ENCODE measurements around the gene SLC38A2.

GRCh38 chr12:46404225-46404631, 31.7 kb upstream of the SLC38A2 start:
- TF ChIP-seq, protein P1, sequence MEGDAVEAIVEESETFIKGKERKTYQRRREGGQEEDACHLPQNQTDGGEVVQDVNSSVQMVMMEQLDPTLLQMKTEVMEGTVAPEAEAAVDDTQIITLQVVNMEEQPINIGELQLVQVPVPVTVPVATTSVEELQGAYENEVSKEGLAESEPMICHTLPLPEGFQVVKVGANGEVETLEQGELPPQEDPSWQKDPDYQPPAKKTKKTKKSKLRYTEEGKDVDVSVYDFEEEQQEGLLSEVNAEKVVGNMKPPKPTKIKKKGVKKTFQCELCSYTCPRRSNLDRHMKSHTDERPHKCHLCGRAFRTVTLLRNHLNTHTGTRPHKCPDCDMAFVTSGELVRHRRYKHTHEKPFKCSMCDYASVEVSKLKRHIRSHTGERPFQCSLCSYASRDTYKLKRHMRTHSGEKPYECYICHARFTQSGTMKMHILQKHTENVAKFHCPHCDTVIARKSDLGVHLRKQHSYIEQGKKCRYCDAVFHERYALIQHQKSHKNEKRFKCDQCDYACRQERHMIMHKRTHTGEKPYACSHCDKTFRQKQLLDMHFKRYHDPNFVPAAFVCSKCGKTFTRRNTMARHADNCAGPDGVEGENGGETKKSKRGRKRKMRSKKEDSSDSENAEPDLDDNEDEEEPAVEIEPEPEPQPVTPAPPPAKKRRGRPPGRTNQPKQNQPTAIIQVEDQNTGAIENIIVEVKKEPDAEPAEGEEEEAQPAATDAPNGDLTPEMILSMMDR (conservative IDR thresholded peaks at IDR 0.05; ENCODE audit: low read depth, low read length) = no peak
- TF ChIP-seq BHLHE40 (IDR thresholded peaks at IDR 0.05; ENCODE audit: low read depth, low read length) (no peak), CEBPB (IDR thresholded peaks at IDR 0.05; ENCODE audit: low read depth, low read length) (no peak), FOS (IDR thresholded peaks at IDR 0.05; ENCODE audit: low read depth, low read length) (no peak), POLR2A (IDR thresholded peaks at IDR 0.05; ENCODE audit: low read depth, low read length) (no peak), RFX5 (IDR thresholded peaks at IDR 0.05; ENCODE audit: low read depth, low read length) (no peak), RAD21 (IDR thresholded peaks at IDR 0.05; ENCODE audit: low read length) (no peak), CHD1 (IDR thresholded peaks at IDR 0.05; ENCODE audit: low read depth, low read length) (no peak)
- TF ChIP-seq, protein P2, sequence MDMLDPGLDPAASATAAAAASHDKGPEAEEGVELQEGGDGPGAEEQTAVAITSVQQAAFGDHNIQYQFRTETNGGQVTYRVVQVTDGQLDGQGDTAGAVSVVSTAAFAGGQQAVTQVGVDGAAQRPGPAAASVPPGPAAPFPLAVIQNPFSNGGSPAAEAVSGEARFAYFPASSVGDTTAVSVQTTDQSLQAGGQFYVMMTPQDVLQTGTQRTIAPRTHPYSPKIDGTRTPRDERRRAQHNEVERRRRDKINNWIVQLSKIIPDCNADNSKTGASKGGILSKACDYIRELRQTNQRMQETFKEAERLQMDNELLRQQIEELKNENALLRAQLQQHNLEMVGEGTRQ (IDR thresholded peaks at IDR 0.05; ENCODE audit: low read depth, low read length) = no peak

Measured in IMR-90 (cell line).